ENCODE data around the gene KCNIP3. TPM values are rescaled to one million over a fixed set of nuclear protein-coding genes. Genes with fewer than 3 reads are reported as not detected.
"Not testable (repeated sequence)": the region's sequence is repeated elsewhere in the genome, so short reads cannot be mapped to it uniquely, and the experiment has no call there.

KCNIP3 gene
- total RNA-seq, result 10 to 100 TPM; 10.5 to 17.9 TPM
- long read RNA-seq, donor 1, partial matches to known transcripts, result 0 of 17 reads
- long read RNA-seq, donor 1, other reads (novel, unspliced or antisense), result 13 of 17 reads
- long read RNA-seq, donor 2, partial matches to known transcripts, result 2 of 5 reads
- long read RNA-seq, donor 2, other reads (novel, unspliced or antisense), result 3 of 5 reads

- DNase-seq (ENCODE audit: low spot score), result no peak
- intact Hi-C loops (cut with DNase I), result no loop called here
Observed at GRCh38 chr2:95296880-95297487, at the start of gene KCNIP3. KCNIP3 (plus strand) TSS chr2:95297347; CDS start chr2:95297439, 92 bp downstream.

GRCh38 chr2:95258271-95258670 lies 38.9 kb upstream of the KCNIP3 start:
- intact Hi-C loops (cut with DNase I), result no loop called here

DNA sequence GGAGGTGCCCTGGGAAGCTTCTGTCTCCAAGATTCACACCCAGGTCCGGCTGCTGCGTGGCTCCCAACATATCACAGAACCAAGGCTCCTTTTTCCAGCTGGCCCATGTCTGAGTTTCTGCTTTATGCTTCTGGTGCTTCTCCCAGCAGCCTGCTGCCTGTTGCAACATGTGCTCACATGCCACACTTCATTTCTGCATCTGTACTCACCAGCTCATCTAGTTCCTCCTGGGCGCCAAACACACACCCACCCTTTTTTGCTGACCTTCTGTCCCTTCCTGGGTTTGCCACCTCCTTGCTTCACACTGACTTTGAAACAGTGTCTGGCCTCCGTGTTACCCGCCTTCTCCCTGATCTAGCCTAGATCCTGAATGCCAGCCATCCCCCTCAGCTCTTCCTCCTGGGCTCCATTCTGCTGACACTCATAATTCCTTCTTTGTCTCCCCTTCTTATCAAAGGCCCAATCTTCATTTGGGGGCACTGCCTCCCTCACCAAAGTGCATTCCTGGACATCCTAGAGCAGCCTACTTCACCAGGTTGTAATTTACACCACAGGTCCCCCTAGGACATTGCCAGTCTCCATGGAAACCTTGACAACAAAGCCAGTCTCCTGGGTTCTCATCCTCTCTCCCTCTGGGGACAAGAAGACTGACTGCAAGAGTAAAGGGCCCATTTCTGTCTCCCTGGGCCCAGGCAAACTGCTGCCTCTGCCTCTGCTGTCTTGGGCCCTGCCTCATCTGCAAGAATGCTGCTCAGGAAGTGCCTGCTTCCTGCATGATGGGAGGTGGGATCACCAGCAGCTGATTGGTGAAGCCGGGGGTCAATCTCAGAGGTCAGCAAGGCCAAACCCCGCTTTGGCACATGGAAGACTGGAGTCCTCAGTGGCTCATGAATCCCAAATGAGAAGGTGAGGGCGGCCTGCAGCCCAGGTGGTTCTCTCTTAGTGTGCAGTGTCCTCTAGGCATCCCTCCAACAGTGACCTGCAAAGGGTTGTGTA lies 36.8 kb upstream of the KCNIP3 start:
- DNase-seq (ENCODE audit: low spot score), result peak; percentile 45
- intact Hi-C loops (cut with DNase I), result no loop called here

More at GRCh38 chr2:95258271-95258670, 38.9 kb upstream of the KCNIP3 start:
- no peak for DNase-seq (ENCODE audit: low spot score)

GRCh38 chr2:95261602-95262001 lies 35.5 kb upstream of the KCNIP3 start:
- peak; percentile 70 for DNase-seq (ENCODE audit: low spot score)
- intact Hi-C loops (cut with DNase I), result no loop called here

GRCh38 chr2:95262896-95263542 lies 34.1 kb upstream of the KCNIP3 start:
- DNase-seq (ENCODE audit: low spot score), result no peak
- intact Hi-C loops (cut with DNase I), result no loop called here

DNA sequence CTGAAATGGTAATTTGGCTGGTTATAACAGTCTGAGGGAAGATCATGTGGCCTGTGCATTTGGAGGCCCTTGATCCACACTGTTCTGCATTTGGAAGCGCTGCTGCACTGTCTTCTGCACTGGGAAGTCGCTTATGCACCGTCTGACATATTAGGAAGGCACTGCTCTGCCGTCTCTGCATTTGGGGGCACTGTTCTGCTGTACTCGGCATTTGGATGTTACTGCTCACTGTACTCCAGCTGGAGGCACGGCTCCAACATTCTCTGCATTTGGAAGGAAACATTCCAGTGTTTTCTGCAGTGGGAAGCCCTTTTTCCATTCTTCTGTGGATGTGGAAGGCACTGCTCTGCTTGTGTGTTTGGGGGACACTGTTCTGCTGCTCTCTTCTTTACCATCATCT lies 32.5 kb upstream of the KCNIP3 start:
- DNase-seq (ENCODE audit: low spot score), result peak; percentile 23
- intact Hi-C loops (cut with DNase I), result no loop called here

- DNase-seq (ENCODE audit: low spot score), result peak; percentile 44
- intact Hi-C loops (cut with DNase I), result no loop called here
Observed at GRCh38 chr2:95265182-95265581, 32.0 kb upstream of the KCNIP3 start.

GRCh38 chr2:95266781-95267430 lies 30.2 kb upstream of the KCNIP3 start:
- DNase-seq (ENCODE audit: low spot score), result peak; percentile 55
- intact Hi-C loops (cut with DNase I), result no loop called here

- intact Hi-C loops (cut with DNase I), result no loop called here
- peak; percentile 66 for DNase-seq (ENCODE audit: low spot score)
Observed at GRCh38 chr2:95267458-95268210, 29.5 kb upstream of the KCNIP3 start.

- peak; percentile 49 for DNase-seq (ENCODE audit: low spot score)
Observed at GRCh38 chr2:95268211-95269035, 28.7 kb upstream of the KCNIP3 start.

DNA sequence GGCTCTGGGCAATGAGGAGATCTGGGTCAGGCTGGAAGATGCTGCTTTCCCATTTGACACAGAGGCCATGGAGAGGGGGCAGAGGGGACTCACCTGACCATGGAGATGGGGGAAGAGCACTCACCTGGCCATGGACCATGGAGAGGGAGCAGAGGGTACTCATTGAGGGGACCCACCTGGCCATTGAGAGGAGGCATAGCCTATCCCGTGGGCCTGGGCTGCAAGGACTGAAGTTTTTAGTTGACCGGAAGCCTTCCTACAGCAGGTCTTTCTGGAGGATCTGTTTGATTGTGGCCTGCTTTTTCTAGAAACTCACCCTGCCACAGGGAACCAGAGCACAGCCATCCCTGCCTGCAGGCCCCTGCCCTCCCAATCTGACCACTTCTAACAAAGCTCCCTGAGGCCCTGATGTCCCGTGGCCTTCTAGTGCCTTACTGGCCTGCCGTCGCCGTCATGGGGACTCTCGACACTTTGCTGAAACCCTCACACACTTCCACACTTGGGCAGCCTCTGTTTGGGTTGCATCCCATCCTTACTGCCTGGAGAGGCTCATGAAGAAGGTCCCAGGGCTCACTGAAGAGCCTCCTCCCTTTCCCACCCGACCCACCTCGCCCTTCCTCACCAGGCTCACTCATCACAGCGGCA lies 28.0 kb upstream of the KCNIP3 start:
- intact Hi-C loops (cut with DNase I), result no loop called here
- DNase-seq (ENCODE audit: low spot score), result no peak

More at GRCh38 chr2:95268211-95269035, 28.7 kb upstream of the KCNIP3 start:
- intact Hi-C loops (cut with DNase I), result no loop called here

DNA sequence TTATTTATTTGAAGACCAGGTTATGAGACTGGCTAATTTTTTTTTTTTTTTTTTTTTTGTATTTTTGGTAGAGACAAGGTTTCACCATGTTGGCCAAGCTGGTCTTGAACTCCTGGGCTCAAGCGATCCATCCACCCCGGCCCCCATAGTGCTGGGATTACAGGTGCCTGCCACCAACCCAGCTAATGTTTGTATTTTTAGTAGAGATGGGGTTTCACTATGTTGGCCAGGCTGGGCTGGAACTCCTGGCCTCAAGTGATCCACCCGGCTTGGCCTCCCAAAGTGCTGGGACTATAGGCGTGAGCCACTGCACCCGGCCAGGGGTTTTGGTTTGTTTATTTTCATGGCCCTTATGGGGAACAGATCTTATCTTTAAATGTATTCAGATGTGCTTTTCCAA lies 27.4 kb upstream of the KCNIP3 start:
- DNase-seq (ENCODE audit: low spot score); intact Hi-C loops (cut with DNase I): not testable (repeated sequence)

DNA sequence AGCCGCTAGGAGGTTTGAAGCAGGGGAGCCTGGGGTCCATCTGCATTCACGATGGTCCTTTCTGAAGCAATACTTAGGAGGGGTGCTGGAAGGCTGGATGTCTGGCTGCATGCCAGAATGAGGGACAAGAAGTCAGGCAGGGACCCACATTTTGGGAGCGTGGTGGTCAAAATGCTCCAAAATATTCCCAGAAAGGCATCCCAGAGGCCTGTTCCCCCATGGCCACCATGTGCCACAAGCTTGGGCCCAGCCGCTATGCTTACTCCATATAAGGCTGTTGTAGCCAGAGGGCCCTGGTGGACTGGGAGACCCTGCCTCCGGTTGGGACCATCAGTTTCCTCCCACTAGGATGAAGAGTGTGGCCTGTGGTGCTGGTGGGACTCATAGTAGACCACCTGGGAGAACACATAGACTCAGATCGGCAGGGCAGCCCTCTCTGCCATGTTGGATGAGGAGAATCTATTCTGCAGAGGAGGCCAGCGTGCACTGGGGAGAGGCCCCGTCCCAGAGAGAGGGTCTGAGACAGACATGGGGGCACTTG lies 26.5 kb upstream of the KCNIP3 start:
- DNase-seq (ENCODE audit: low spot score), result peak; percentile 63
- intact Hi-C loops (cut with DNase I), result no loop called here

GRCh38 chr2:95271381-95271971 lies 25.7 kb upstream of the KCNIP3 start:
- intact Hi-C loops (cut with DNase I), result no loop called here
- peak; percentile 54 for DNase-seq (ENCODE audit: low spot score)

DNA sequence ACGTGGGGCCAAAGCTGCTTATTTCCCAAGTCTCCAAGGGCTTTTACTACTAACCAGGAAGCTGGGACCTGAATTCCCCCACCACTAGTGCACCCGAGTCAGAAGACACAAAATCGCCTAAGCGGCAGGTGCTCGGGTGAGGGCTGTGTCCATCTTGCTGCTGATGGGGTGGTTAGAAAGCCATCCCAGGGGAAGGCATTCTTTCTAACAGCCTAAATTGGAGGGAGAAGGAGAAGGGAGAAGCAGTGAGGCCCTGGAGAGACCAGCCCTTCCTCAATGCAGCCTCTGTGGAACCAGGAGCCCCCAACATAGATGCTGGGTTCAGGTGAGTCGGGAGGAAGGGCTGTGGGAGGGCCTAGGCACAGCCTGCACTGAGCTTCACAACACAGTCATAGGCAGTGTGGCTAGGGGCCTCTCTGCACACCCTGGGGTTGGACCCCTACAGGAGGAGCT lies 24.8 kb upstream of the KCNIP3 start:
- intact Hi-C loops (cut with DNase I), result no loop called here
- peak; percentile 35 for DNase-seq (ENCODE audit: low spot score)

DNA sequence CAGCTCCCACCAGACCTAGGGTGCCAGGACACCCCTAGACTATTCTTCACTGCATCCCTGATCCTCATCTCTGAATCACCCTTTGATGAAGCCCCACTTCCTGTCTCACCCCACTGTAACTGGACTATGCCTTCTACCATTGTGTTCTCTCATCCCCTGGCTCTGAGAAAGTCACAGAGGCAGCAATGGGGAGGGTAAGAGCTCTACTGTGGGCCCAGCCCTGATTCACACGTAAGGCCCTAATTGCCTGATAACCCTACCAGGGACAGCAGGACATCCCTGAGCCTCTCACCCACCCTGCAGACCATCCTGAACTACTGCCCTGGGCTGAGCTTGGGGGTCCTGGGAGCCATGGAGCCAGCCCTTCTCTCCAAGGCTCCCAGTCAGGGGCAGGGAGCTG lies 24.4 kb upstream of the KCNIP3 start:
- intact Hi-C loops (cut with DNase I), result no loop called here
- DNase-seq (ENCODE audit: low spot score), result peak; percentile 3

Measured in posterior vena cava (tissue), 2 donors.